ENCODE results near the gene FMN2.

The FMN2 gene
- 0 to 0.17 (median 0) reads per million in 3 donors for total RNA-seq

GRCh38 chr1:240091614-240092300 lies at the start of gene FMN2:
FMN2 (plus strand) TSS chr1:240091883; CDS start chr1:240092110, 227 bp downstream.
- no peak within 1 kb of the TSS for H3K4me3 ChIP-seq (ENCODE audit: insufficient read depth, low read depth, low read length, poor library complexity, severe bottlenecking)
- H3K9me3 ChIP-seq (ENCODE audit: control insufficient read depth, low read length), result no peaks in the 10 kb centered on the region
- no peaks in the 10 kb centered on the region for H3K36me3 ChIP-seq (ENCODE audit: control insufficient read depth, insufficient read depth, low read length)
- peaks cover 8% of the 10 kb centered on the region for H3K27me3 ChIP-seq (replicated peaks; ENCODE audit: control insufficient read depth, insufficient read depth, low read length, poor library complexity, severe bottlenecking)
- no peak for DNase-seq
- H3K4me1 ChIP-seq (ENCODE audit: control insufficient read depth, insufficient read depth, low read length, poor library complexity, severe bottlenecking), result peaks cover 3% of the 10 kb centered on the region
- no peak within 1 kb of the TSS for H3K27ac ChIP-seq (ENCODE audit: insufficient read depth, low read length, poor library complexity, severe bottlenecking)

- peaks cover 3% of the 10 kb centered on the region for H3K9me3 ChIP-seq (ENCODE audit: control insufficient read depth, low read length)
- DNase-seq, result no peak
- H3K4me1 ChIP-seq (ENCODE audit: control insufficient read depth, insufficient read depth, low read length, poor library complexity, severe bottlenecking), result no peaks in the 10 kb centered on the region
- H3K27ac ChIP-seq (ENCODE audit: insufficient read depth, low read length, poor library complexity, severe bottlenecking), result no peak overlapping the region
- H3K27me3 ChIP-seq (replicated peaks; ENCODE audit: control insufficient read depth, insufficient read depth, low read length, poor library complexity, severe bottlenecking), result no peaks in the 10 kb centered on the region
- no peak overlapping the region for H3K4me3 ChIP-seq (ENCODE audit: insufficient read depth, low read depth, low read length, poor library complexity, severe bottlenecking)
- no peaks in the 10 kb centered on the region for H3K36me3 ChIP-seq (ENCODE audit: control insufficient read depth, insufficient read depth, low read length)
These were observed 47.1 kb upstream of the FMN2 start for GRCh38 chr1:240044620-240045019.

DNA sequence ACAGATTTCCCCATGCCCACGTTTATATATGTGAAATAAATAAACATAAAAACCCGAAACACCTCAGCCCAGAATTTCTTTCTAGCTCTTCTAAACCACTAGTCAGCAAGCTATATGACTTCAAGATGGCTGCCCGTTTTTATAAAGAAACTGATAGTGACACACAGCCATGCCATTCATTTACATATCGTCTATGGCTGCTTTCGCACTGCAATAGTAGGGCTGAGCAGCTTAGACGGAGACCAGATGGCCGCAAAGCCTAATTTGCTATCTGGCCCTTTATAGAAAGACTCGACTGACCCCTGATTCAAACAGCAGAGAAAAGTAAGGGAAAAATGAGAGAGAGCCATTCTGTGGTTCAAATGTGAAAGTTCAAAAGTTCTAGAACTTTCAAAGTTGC lies 45.7 kb upstream of the FMN2 start:
- Histone ChIP-seq H3K9me3 (ENCODE audit: control insufficient read depth, low read length) (peaks cover 3% of the 10 kb centered on the region), H3K4me3 (ENCODE audit: insufficient read depth, low read depth, low read length, poor library complexity, severe bottlenecking) (no peak overlapping the region), H3K4me1 (ENCODE audit: control insufficient read depth, insufficient read depth, low read length, poor library complexity, severe bottlenecking) (no peaks in the 10 kb centered on the region), H3K36me3 (ENCODE audit: control insufficient read depth, insufficient read depth, low read length) (no peaks in the 10 kb centered on the region), H3K27me3 (replicated peaks; ENCODE audit: control insufficient read depth, insufficient read depth, low read length, poor library complexity, severe bottlenecking) (no peaks in the 10 kb centered on the region), H3K27ac (ENCODE audit: insufficient read depth, low read length, poor library complexity, severe bottlenecking) (no peak overlapping the region)
- DNase-seq, result no peak

DNA sequence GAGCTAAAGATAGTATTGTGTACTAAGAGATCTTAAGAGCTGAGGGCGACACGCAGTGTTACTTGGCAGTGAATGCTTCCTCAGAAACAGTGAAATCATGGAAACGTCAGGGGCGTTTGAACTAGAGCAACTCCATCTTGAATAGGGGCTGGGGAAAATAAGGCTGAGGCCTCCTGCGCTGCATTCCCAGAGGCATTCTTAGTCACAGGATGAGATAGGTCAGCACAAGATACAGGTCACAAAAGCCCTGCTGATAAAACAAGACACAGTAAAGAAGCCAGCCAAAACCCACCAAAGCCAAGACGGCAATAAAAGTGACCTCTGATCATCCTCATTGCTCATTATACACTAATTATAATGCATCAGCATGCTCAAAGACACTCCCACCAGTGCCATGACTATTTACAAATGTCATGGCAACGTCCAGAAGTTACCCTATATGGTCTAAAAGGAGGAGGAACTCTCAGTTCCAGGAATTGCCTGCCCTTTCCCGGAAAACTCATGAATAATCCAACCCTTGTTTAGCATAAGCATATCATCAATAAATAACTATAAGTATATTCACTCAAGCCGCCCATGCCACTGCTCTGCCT lies 37.5 kb upstream of the FMN2 start:
- Histone ChIP-seq H3K27ac (ENCODE audit: insufficient read depth, low read length, poor library complexity, severe bottlenecking) (no peak overlapping the region), H3K9me3 (ENCODE audit: control insufficient read depth, low read length) (no peaks in the 10 kb centered on the region), H3K4me1 (ENCODE audit: control insufficient read depth, insufficient read depth, low read length, poor library complexity, severe bottlenecking) (no peaks in the 10 kb centered on the region), H3K27me3 (replicated peaks; ENCODE audit: control insufficient read depth, insufficient read depth, low read length, poor library complexity, severe bottlenecking) (no peaks in the 10 kb centered on the region), H3K4me3 (ENCODE audit: insufficient read depth, low read depth, low read length, poor library complexity, severe bottlenecking) (no peak overlapping the region), H3K36me3 (ENCODE audit: control insufficient read depth, insufficient read depth, low read length) (no peaks in the 10 kb centered on the region)
- DNase-seq, result no peak

- no peaks in the 10 kb centered on the region for H3K36me3 ChIP-seq (ENCODE audit: control insufficient read depth, insufficient read depth, low read length)
- H3K27me3 ChIP-seq (replicated peaks; ENCODE audit: control insufficient read depth, insufficient read depth, low read length, poor library complexity, severe bottlenecking), result no peaks in the 10 kb centered on the region
- H3K27ac ChIP-seq (ENCODE audit: insufficient read depth, low read length, poor library complexity, severe bottlenecking), result no peak overlapping the region
- no peaks in the 10 kb centered on the region for H3K9me3 ChIP-seq (ENCODE audit: control insufficient read depth, low read length)
- DNase-seq, result no peak
- no peaks in the 10 kb centered on the region for H3K4me1 ChIP-seq (ENCODE audit: control insufficient read depth, insufficient read depth, low read length, poor library complexity, severe bottlenecking)
- H3K4me3 ChIP-seq (ENCODE audit: insufficient read depth, low read depth, low read length, poor library complexity, severe bottlenecking), result no peak overlapping the region
These were observed 35.7 kb upstream of the FMN2 start for GRCh38 chr1:240055936-240056335.

DNA sequence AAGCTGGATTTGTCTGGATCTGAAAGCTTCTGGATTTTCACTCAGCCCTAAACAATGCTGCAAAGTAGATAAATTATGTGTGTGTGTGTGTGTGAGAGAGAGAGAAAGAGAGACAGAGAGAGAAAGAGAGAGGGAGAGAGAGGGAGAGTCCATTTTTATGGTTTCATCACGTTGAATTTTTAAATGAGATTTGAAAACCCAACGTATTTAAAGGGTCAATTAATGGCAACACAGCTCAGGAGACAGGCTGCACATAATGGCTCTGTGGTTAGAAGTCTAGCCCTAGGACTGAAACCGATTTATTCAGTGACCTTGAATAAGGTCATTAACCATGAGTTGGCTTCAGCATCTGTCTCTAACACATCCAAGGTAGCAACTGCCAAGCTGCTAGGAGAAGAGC lies 35.3 kb upstream of the FMN2 start:
- Histone ChIP-seq H3K9me3 (ENCODE audit: control insufficient read depth, low read length) (no peaks in the 10 kb centered on the region), H3K27ac (ENCODE audit: insufficient read depth, low read length, poor library complexity, severe bottlenecking) (no peak overlapping the region), H3K4me1 (ENCODE audit: control insufficient read depth, insufficient read depth, low read length, poor library complexity, severe bottlenecking) (no peaks in the 10 kb centered on the region), H3K4me3 (ENCODE audit: insufficient read depth, low read depth, low read length, poor library complexity, severe bottlenecking) (no peak overlapping the region), H3K36me3 (ENCODE audit: control insufficient read depth, insufficient read depth, low read length) (no peaks in the 10 kb centered on the region), H3K27me3 (replicated peaks; ENCODE audit: control insufficient read depth, insufficient read depth, low read length, poor library complexity, severe bottlenecking) (no peaks in the 10 kb centered on the region)
- no peak for DNase-seq

GRCh38 chr1:240058049-240058448 lies 33.6 kb upstream of the FMN2 start:
- H3K4me3 ChIP-seq (ENCODE audit: insufficient read depth, low read depth, low read length, poor library complexity, severe bottlenecking), result no peak overlapping the region
- no peaks in the 10 kb centered on the region for H3K4me1 ChIP-seq (ENCODE audit: control insufficient read depth, insufficient read depth, low read length, poor library complexity, severe bottlenecking)
- no peak overlapping the region for H3K27ac ChIP-seq (ENCODE audit: insufficient read depth, low read length, poor library complexity, severe bottlenecking)
- no peaks in the 10 kb centered on the region for H3K9me3 ChIP-seq (ENCODE audit: control insufficient read depth, low read length)
- H3K36me3 ChIP-seq (ENCODE audit: control insufficient read depth, insufficient read depth, low read length), result no peaks in the 10 kb centered on the region
- DNase-seq, result no peak
- no peaks in the 10 kb centered on the region for H3K27me3 ChIP-seq (replicated peaks; ENCODE audit: control insufficient read depth, insufficient read depth, low read length, poor library complexity, severe bottlenecking)

DNA sequence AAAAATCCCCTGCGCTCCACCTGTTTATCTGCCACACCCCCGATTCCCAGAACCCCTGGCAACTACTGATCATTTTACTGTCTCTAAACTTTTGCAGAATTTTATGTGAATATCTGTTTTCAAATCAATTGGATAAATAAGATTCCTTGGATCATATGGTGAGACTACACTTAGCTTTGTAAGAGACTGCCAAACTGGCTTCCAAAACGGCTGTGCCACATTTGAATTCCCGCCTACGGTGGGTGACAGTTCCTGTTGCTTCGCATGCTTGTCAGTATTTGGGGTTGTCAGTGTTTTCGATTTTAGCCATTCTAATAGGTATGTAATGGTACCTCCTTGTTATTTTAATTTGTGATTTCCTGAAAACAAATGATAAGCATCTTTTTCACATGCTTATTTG lies 22.7 kb upstream of the FMN2 start:
- Histone ChIP-seq H3K36me3 (ENCODE audit: control insufficient read depth, insufficient read depth, low read length) (no peaks in the 10 kb centered on the region), H3K4me3 (ENCODE audit: insufficient read depth, low read depth, low read length, poor library complexity, severe bottlenecking) (no peak overlapping the region), H3K4me1 (ENCODE audit: control insufficient read depth, insufficient read depth, low read length, poor library complexity, severe bottlenecking) (no peaks in the 10 kb centered on the region), H3K9me3 (ENCODE audit: control insufficient read depth, low read length) (no peaks in the 10 kb centered on the region), H3K27me3 (replicated peaks; ENCODE audit: control insufficient read depth, insufficient read depth, low read length, poor library complexity, severe bottlenecking) (no peaks in the 10 kb centered on the region), H3K27ac (ENCODE audit: insufficient read depth, low read length, poor library complexity, severe bottlenecking) (no peak overlapping the region)
- no peak for DNase-seq

DNA sequence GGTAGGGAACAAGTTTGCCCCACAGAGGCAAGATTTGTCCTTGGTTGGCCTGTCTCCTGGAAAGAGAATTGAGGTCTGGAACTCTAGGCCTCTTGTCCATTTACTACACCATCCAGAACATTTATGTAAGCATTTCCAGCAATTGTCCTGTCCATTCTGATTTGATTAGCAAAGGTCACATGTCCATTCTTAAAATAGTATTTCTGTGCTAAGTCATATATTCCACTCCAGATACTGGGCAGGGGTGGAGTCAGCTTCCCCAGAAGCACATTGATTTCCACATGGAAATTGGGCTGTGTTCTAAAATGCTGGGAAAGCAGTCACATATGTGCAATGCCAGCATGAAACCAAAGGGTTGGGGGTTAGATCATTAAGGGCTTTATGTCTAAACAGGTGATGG lies 21.5 kb upstream of the FMN2 start:
- H3K36me3 ChIP-seq (ENCODE audit: control insufficient read depth, insufficient read depth, low read length), result no peaks in the 10 kb centered on the region
- no peaks in the 10 kb centered on the region for H3K4me1 ChIP-seq (ENCODE audit: control insufficient read depth, insufficient read depth, low read length, poor library complexity, severe bottlenecking)
- no peak for DNase-seq
- no peaks in the 10 kb centered on the region for H3K9me3 ChIP-seq (ENCODE audit: control insufficient read depth, low read length)
- H3K27me3 ChIP-seq (replicated peaks; ENCODE audit: control insufficient read depth, insufficient read depth, low read length, poor library complexity, severe bottlenecking), result no peaks in the 10 kb centered on the region
- no peak overlapping the region for H3K27ac ChIP-seq (ENCODE audit: insufficient read depth, low read length, poor library complexity, severe bottlenecking)
- H3K4me3 ChIP-seq (ENCODE audit: insufficient read depth, low read depth, low read length, poor library complexity, severe bottlenecking), result no peak overlapping the region

DNA sequence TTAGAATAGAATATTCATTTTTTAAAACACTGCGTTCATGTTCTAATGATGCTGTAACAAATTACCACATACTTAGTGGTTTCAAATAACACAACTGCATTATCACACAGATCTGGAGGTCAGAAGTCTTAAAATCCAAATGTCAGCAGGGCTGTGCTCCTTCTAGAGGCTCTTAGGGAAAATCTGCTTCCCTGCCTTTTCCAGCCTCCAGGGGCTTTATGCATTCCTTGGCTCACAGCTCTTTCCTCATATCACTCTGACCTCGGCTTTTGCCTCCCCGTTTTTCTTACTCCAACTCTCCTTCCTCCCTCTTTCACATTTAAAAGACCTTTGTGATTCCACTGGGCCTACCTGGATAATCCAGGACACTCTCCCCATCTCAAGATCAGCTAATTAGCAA lies 18.6 kb upstream of the FMN2 start:
- H3K36me3 ChIP-seq (ENCODE audit: control insufficient read depth, insufficient read depth, low read length), result no peaks in the 10 kb centered on the region
- H3K9me3 ChIP-seq (ENCODE audit: control insufficient read depth, low read length), result no peaks in the 10 kb centered on the region
- H3K27me3 ChIP-seq (replicated peaks; ENCODE audit: control insufficient read depth, insufficient read depth, low read length, poor library complexity, severe bottlenecking), result no peaks in the 10 kb centered on the region
- DNase-seq, result no peak
- no peak overlapping the region for H3K4me3 ChIP-seq (ENCODE audit: insufficient read depth, low read depth, low read length, poor library complexity, severe bottlenecking)
- H3K4me1 ChIP-seq (ENCODE audit: control insufficient read depth, insufficient read depth, low read length, poor library complexity, severe bottlenecking), result no peaks in the 10 kb centered on the region
- H3K27ac ChIP-seq (ENCODE audit: insufficient read depth, low read length, poor library complexity, severe bottlenecking), result no peak overlapping the region
